Measurements from ENCODE around the gene BDKRB1.

BDKRB1 gene

DNA sequence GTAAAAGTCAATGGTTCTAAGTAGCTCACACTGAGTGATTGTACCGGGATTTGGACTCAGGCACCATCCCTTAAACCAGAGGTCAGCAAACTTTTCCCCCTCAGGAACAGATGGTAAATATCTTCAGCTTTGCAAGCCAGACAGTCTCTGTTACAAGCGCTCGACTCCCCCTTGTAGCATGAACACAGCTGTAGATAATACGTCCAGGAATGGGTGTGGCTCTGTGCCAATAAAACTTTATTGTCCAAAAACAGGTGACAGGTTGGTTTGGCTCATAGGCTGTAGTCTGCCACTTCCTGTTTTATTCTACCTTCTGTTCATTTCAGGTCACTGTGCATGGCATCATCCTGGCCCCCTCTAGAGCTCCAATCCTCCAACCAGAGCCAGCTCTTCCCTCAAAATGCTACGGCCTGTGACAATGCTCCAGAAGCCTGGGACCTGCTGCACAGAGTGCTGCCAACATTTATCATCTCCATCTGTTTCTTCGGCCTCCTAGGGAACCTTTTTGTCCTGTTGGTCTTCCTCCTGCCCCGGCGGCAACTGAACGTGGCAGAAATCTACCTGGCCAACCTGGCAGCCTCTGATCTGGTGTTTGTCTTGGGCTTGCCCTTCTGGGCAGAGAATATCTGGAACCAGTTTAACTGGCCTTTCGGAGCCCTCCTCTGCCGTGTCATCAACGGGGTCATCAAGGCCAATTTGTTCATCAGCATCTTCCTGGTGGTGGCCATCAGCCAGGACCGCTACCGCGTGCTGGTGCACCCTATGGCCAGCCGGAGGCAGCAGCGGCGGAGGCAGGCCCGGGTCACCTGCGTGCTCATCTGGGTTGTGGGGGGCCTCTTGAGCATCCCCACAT lies 7.6 kb downstream of the BDKRB1 start:
- DNase-seq, result no peak

DNA sequence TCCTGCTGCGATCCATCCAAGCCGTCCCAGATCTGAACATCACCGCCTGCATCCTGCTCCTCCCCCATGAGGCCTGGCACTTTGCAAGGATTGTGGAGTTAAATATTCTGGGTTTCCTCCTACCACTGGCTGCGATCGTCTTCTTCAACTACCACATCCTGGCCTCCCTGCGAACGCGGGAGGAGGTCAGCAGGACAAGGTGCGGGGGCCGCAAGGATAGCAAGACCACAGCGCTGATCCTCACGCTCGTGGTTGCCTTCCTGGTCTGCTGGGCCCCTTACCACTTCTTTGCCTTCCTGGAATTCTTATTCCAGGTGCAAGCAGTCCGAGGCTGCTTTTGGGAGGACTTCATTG lies 8.2 kb downstream of the BDKRB1 start:
- DNase-seq, result no peak

GRCh38 chr14:96264853-96265252 lies 8.8 kb downstream of the BDKRB1 start:
- DNase-seq, result no peak

GRCh38 chr14:96265383-96266095 lies 9.5 kb downstream of the BDKRB1 start:
- no peak for DNase-seq

GRCh38 chr14:96267336-96267735 lies 11.3 kb downstream of the BDKRB1 start:
- DNase-seq, result no peak

- DNase-seq, result no peak
Measured at GRCh38 chr14:96267916-96268315, 11.9 kb downstream of the BDKRB1 start.

DNA sequence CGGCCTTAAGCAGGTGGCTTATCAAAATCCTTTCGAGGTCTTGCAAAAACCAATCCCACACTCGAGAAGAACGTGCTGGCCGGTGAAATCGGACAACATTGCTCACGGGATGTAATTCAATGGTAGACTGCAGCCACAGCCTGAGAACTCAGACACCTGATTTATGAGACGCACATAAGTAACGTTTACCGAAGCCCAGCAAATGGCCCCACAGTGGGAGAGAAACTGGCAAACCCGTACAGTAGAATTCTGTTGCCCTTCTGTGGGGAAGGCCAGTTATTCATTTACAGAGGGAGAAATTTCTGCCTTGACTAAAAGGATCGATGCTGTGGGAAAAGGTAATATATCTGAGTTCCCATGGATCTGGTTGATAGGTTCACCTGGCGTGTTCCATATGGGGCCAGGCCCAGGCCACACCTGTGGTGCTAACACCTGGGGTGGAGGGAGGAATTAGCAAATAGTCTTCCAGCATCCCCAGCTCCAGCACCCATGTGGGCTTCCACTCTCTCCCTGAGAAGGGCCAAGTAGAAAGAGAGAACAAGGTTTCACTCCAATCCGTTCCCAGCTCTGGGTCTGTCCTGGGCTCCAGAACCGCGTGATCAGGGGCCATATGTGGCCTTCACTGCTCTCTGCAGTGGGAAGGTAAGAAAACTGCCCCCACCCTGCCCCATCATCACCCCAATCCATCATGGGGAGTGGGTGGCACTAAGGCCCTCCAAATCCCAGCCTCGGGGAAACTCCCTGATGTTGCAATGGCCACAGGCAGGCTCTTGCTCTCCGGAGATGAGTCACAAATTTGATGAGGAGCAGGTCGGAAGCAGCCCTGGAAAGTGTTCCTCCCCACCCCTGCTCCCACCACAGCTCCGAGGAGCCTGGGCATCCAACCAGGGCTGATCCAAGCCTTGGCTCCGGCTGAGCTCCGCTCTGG lies 12.7 kb downstream of the BDKRB1 start:
- DNase-seq, result no peak

DNA sequence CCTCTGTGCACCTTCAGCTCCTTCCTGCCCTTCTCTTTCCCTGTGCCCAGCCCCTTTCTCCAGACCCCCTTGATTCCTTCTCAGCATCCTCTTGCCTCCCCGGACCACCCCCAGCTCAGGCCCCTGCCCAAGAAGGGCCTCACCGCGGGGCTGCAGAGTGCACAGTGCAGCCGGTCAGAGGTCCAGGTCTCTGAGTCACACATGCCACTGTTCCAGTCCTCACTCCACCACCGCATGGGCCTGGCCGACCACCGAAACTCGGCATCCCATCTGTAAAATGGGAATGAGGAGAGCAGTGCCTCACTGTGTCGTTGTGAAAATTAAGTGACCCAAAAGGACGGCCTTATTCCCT lies 13.3 kb downstream of the BDKRB1 start:
- no peak for DNase-seq

DNA sequence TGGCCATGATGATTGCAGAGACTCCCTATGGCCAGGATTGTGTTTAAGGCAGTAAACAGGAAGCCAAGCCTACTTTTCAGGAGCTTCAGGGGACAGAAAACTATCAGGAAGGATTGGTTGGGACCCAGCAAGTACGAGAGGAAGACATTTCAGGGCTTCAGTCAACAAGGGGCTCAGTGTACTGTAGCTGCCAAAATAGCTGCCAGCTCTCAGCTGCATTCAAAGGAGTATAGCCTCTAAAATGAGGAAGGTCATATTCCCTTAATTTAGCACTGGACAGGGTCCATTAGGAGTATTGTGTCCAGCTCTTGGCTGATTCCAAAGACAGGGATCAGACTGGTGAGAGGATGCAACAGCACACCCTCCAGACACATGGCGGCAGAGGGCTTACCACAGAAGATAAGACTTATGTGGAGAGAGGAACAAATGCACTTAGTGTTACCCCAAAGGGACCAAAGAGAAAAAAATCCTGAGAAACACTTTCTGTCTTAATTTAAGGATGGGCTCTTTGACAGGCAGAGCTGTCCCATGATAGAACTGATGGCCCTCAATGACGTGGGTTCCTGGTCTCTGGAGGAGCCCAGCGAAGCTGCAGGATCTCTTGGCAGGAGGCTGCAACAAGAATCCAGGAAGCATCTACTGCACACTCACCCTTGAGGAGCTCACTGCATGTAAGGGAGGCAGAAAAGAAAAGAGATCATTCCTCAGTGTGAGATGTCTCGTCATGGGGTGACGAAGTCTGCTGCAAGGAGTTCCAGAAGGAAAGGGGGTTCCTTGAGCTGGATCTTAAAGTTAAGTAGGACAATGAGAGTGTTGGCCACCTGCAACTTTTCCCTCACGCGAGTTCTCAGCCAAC lies 14.8 kb downstream of the BDKRB1 start:
- no peak for DNase-seq

DNA sequence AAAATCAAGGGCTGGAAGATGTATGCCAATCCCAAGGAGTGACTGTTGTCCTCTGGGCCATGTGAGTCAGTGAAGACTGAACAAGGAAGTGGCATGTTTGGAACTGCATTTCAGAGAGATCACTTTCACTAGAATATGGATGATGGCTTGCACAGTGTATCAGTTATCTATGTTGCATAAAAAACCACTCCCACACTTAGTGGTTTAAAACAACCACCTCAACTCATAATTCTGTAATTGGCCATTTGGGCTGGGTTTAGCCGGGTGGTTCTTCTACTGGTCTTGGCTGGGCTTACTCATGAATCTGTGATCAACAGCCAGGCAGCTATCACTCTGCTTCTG lies 15.4 kb downstream of the BDKRB1 start:
- no peak for DNase-seq

- DNase-seq, result no peak
Measured at GRCh38 chr14:96272777-96273473, 16.9 kb downstream of the BDKRB1 start.

GRCh38 chr14:96273629-96274028 lies 17.6 kb downstream of the BDKRB1 start:
- DNase-seq, result no peak

DNA sequence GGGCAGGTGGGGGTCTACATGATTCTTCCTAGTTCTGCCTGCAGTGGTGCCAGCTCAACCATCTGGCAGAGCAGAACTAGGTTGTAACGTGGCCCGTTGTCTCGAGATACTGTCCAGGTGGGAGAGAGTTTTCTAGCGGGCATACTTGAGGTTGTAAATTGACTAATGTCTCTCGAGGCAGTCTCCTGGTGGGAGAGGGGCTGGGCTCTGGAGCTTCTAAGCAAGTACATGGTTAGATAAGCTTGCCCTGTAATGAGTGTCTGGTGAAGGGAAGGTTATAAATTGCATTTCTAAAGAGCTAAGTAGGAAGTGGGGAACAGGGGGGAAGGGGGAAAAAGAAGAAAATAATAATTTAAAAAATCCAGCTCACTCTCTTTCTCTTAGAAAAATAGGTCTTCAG lies 18.1 kb downstream of the BDKRB1 start:
- DNase-seq, result no peak

DNA sequence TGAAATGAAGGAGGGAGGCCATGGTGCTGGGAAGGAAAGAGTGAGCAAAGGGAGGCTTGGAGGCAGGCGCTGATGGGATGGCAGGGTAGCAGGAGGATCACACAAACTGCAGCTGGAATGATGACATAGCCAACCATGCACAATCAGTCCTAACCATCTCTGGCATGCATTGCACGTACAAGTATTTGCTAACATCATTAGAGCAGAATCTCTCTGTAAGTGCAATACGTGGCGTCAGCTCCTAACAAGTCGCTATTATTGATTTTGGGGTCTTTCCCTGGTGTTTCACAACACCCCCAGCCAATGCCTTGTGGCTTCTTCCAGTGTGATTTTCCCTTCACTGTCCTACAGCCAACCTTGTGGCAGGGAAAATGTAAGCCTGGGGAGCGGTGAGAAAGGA lies 18.5 kb downstream of the BDKRB1 start:
- DNase-seq, result no peak

DNA sequence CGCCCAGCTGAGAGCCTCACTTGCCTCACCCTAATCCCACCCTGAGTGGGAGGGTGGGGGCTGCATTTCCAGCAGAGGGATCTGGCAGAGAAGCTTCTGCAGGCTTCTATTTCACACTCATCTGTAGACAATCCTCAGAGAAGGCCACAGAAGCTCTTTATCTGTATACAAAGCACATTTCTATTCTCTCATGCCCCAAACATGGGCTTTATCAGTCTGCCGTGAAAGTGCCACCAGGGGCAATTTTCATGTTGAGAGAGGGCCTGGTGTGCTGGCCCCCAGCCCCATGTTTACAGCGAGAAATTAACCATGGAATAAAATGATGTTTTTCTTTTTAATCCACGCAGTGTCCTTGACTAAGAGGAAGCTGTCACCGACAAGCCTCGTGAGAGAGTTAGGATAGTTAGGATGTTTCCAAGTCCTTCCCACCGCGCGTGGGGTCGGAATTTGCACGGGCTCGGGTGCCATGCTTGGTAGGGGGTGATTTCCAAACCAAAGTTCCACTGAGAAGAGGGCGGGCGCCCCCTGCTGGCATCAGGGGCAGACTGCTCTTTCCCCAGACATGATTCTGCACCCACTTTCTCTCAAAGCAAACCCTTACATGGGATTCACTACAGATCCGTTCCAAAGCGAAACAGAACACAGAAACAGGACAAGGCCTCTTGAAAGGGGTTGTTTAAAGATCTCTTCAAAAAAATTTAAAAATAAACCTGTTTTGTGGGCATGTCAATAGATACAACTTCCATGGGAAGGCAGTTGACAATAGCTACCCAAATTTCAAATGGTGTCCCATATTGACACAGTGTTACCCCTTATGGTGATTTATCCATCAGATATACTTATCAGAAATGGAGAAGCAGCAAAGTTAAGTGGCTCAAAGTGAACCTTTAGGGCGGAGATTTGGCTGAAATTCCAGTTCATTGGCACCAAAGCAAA lies 19.4 kb downstream of the BDKRB1 start:
- peak; percentile 83 for DNase-seq

DNA sequence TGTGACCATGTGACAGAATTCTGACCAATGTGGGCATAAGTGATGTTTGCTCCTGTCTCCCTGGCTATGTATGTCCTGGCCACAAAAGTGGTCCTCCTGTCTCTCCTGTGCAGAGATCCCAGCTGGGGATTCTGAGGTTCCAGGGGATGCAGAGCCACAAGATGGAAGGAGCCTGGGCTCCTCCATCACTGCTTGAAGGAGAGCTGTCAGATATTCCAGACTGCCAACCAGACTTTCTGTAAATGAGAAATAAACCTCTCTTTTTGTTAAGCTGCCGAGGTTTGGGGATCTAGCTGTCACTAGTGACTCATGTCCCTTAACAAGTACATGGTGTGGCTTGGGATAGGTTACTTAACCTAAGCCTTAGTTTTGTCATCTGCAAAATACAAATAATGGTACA lies 21.9 kb downstream of the BDKRB1 start:
- DNase-seq, result no peak

- DNase-seq, result no peak
Measured at GRCh38 chr14:96279564-96279963, 23.6 kb downstream of the BDKRB1 start.

DNA sequence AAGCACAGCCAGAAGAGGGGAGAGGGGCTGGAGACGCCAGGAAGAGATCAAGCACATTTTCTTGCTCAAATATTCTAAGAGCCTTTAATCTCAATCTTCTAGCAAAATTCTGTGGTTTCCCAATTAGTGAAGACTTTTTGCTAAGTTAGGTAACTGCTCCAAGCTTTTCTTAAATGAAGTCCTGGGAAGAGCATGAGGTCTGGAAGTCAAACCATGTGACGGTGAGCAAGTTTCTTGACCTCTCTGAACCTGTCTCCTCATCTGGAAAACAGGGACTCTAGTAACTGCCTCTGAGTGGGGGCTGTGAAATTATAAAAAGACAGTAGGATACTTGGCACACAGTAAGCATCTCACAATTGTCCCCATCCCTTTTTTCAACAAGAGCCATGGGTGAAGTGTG lies 24.1 kb downstream of the BDKRB1 start:
- DNase-seq, result no peak

GRCh38 chr14:96281486-96281885 lies 25.5 kb downstream of the BDKRB1 start:
- no peak for DNase-seq

DNA sequence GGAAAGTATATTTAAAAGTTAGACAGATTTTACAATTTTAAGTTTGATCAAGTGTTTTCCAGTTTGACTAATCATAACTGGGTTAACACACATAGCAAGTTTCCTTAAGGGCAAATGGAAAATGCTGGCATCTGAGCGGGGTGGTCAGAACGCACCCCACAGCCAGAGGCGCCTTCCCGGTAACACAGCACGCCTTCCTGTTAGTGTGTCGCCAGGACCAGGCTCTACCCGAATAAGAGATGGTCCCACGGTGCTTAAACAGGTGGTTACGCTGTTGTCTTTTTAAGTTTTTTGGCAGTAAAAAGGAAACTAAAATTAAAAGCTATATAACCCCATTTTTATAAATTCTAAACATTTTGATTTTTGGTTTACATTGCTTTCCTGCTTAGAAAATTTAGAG lies 28.0 kb downstream of the BDKRB1 start:
- DNase-seq, result no peak

DNA sequence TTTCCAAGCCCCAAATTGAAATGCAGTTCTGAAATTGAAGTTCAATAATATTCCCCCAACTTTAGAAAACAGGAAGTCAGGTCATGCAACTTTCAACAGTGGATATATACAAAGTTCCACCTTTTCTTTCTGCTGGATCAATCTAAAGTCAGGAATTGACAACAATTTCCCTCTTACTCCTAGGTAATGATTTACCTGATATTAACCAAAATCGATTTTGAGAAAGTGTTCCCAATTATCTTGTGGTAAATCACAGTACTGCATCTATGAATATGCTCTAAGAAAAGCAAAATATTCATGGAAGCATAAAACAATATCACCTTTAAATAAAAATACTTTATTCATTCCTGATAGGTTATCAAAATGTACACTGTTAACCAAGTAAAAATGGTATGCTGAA lies 28.4 kb downstream of the BDKRB1 start:
- DNase-seq, result no peak

All from activated CD4-positive, alpha-beta T cell treated with anti-CD3 and anti-CD28 coated beads for 48 hours (primary cell).